ENCODE results near the gene FADS2.

The FADS2 gene

GRCh38 chr11:61820174-61820573 is 7.9 kb upstream of the FADS2 start:
- Histone ChIP-seq H3K4me3 (ENCODE audit: insufficient read depth, low read length, poor library complexity, severe bottlenecking) (no peak overlapping the region), H3K9me3 (ENCODE audit: insufficient read depth, low read length) (no peaks in the 10 kb centered on the region), H2AFZ (ENCODE audit: low read depth, low read length, severe bottlenecking) (no peak overlapping the region), H3K79me2 (ENCODE audit: insufficient read depth, low read length) (0 out of 2 replicates have a peak, but pooled peaks cover 5% of the 10 kb centered on the region), H3K9me2 (replicated peaks; ENCODE audit: insufficient read depth, low read length) (no peaks in the 10 kb centered on the region), H3K27ac (ENCODE audit: low read depth, low read length) (no peak overlapping the region), H3F3A (ENCODE audit: insufficient read depth) (peaks cover 14% of the 10 kb centered on the region), H3K4me2 (ENCODE audit: low read depth, low read length, poor library complexity, severe bottlenecking) (no peak overlapping the region), H3K36me3 (ENCODE audit: low read length) (no peaks in the 10 kb centered on the region), H3K27me3 (ENCODE audit: low read length) (no peaks in the 10 kb centered on the region), H3K9ac (ENCODE audit: low read length) (no peak overlapping the region), H4K20me1 (ENCODE audit: low read depth, low read length) (no peaks in the 10 kb centered on the region)
- TF ChIP-seq, protein P1, sequence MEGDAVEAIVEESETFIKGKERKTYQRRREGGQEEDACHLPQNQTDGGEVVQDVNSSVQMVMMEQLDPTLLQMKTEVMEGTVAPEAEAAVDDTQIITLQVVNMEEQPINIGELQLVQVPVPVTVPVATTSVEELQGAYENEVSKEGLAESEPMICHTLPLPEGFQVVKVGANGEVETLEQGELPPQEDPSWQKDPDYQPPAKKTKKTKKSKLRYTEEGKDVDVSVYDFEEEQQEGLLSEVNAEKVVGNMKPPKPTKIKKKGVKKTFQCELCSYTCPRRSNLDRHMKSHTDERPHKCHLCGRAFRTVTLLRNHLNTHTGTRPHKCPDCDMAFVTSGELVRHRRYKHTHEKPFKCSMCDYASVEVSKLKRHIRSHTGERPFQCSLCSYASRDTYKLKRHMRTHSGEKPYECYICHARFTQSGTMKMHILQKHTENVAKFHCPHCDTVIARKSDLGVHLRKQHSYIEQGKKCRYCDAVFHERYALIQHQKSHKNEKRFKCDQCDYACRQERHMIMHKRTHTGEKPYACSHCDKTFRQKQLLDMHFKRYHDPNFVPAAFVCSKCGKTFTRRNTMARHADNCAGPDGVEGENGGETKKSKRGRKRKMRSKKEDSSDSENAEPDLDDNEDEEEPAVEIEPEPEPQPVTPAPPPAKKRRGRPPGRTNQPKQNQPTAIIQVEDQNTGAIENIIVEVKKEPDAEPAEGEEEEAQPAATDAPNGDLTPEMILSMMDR (IDR thresholded peaks at IDR 0.05; ENCODE audit: insufficient read depth, low read length, poor library complexity, severe bottlenecking) = no peak
- TF ChIP-seq EZH2phosphoT487 (conservative IDR thresholded peaks at IDR 0.05; ENCODE audit: low read length) = no peak

- peak overlapping the region; percentile 81 for H3K9ac ChIP-seq (ENCODE audit: low read length)
- peak overlapping the region; percentile 59 for H3K4me3 ChIP-seq (ENCODE audit: insufficient read depth, low read length, poor library complexity, severe bottlenecking)
- H3K36me3 ChIP-seq (ENCODE audit: low read length) = no peaks in the 10 kb centered on the region
- H4K20me1 ChIP-seq (ENCODE audit: low read depth, low read length) = no peaks in the 10 kb centered on the region
- H3K27ac ChIP-seq (ENCODE audit: low read depth, low read length) = peak overlapping the region; percentile 75
- peak overlapping the region; percentile 84 for H3K4me2 ChIP-seq (ENCODE audit: low read depth, low read length, poor library complexity, severe bottlenecking)
- H3K9me2 ChIP-seq (replicated peaks; ENCODE audit: insufficient read depth, low read length) = no peaks in the 10 kb centered on the region
- H3K79me2 ChIP-seq (ENCODE audit: insufficient read depth, low read length) = peaks cover 33% of the 10 kb centered on the region
- H3F3A ChIP-seq (ENCODE audit: insufficient read depth) = 0 out of 2 replicates have a peak, but pooled peaks cover 5% of the 10 kb centered on the region
- H3K9me3 ChIP-seq (ENCODE audit: insufficient read depth, low read length) = no peaks in the 10 kb centered on the region
- no peak for TF ChIP-seq EZH2phosphoT487 (conservative IDR thresholded peaks at IDR 0.05; ENCODE audit: low read length)
- TF ChIP-seq, protein P1 (IDR thresholded peaks at IDR 0.05; ENCODE audit: insufficient read depth, low read length, poor library complexity, severe bottlenecking) = no peak
- H2AFZ ChIP-seq (ENCODE audit: low read depth, low read length, severe bottlenecking) = peak overlapping the region; percentile 29
- H3K27me3 ChIP-seq (ENCODE audit: low read length) = no peaks in the 10 kb centered on the region
Measured at GRCh38 chr11:61826930-61827570, 1.1 kb upstream of the FADS2 start.

DNA sequence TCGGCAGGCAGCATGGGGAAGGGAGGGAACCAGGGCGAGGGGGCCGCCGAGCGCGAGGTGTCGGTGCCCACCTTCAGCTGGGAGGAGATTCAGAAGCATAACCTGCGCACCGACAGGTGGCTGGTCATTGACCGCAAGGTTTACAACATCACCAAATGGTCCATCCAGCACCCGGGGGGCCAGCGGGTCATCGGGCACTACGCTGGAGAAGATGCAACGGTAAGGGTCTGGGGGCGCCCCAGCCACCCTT is 204 bp downstream of the FADS2 start:
- H3K36me3 ChIP-seq (ENCODE audit: low read length) = no peaks in the 10 kb centered on the region
- TF ChIP-seq EZH2phosphoT487 (conservative IDR thresholded peaks at IDR 0.05; ENCODE audit: low read length) = no peak
- no peaks in the 10 kb centered on the region for H4K20me1 ChIP-seq (ENCODE audit: low read depth, low read length)
- H3K4me2 ChIP-seq (ENCODE audit: low read depth, low read length, poor library complexity, severe bottlenecking) = peak overlapping the region; percentile 84
- H3K9me2 ChIP-seq (replicated peaks; ENCODE audit: insufficient read depth, low read length) = no peaks in the 10 kb centered on the region
- H3K9ac ChIP-seq (ENCODE audit: low read length) = peak overlapping the region; percentile 81
- no peaks in the 10 kb centered on the region for H3K27me3 ChIP-seq (ENCODE audit: low read length)
- peak overlapping the region; percentile 75 for H3K27ac ChIP-seq (ENCODE audit: low read depth, low read length)
- peaks cover 33% of the 10 kb centered on the region for H3K79me2 ChIP-seq (ENCODE audit: insufficient read depth, low read length)
- H3K9me3 ChIP-seq (ENCODE audit: insufficient read depth, low read length) = no peaks in the 10 kb centered on the region
- 0 out of 2 replicates have a peak, but pooled peaks cover 5% of the 10 kb centered on the region for H3F3A ChIP-seq (ENCODE audit: insufficient read depth)
- H2AFZ ChIP-seq (ENCODE audit: low read depth, low read length, severe bottlenecking) = no peak overlapping the region
- peak overlapping the region; percentile 59 for H3K4me3 ChIP-seq (ENCODE audit: insufficient read depth, low read length, poor library complexity, severe bottlenecking)

- no peaks in the 10 kb centered on the region for H3K9me2 ChIP-seq (replicated peaks; ENCODE audit: insufficient read depth, low read length)
- H3K79me2 ChIP-seq (ENCODE audit: insufficient read depth, low read length) = peaks cover 33% of the 10 kb centered on the region
- H3K27ac ChIP-seq (ENCODE audit: low read depth, low read length) = peak overlapping the region; percentile 75
- no peaks in the 10 kb centered on the region for H3K36me3 ChIP-seq (ENCODE audit: low read length)
- peak overlapping the region; percentile 84 for H3K4me2 ChIP-seq (ENCODE audit: low read depth, low read length, poor library complexity, severe bottlenecking)
- no peaks in the 10 kb centered on the region for H4K20me1 ChIP-seq (ENCODE audit: low read depth, low read length)
- H3F3A ChIP-seq (ENCODE audit: insufficient read depth) = 0 out of 2 replicates have a peak, but pooled peaks cover 5% of the 10 kb centered on the region
- TF ChIP-seq EZH2phosphoT487 (conservative IDR thresholded peaks at IDR 0.05; ENCODE audit: low read length) = no peak
- TF ChIP-seq, protein P1 (IDR thresholded peaks at IDR 0.05; ENCODE audit: insufficient read depth, low read length, poor library complexity, severe bottlenecking) = peak; percentile 60
- no peaks in the 10 kb centered on the region for H3K27me3 ChIP-seq (ENCODE audit: low read length)
- peak overlapping the region; percentile 81 for H3K9ac ChIP-seq (ENCODE audit: low read length)
- H2AFZ ChIP-seq (ENCODE audit: low read depth, low read length, severe bottlenecking) = no peak overlapping the region
- H3K9me3 ChIP-seq (ENCODE audit: insufficient read depth, low read length) = no peaks in the 10 kb centered on the region
- H3K4me3 ChIP-seq (ENCODE audit: insufficient read depth, low read length, poor library complexity, severe bottlenecking) = peak overlapping the region; percentile 59
Measured at GRCh38 chr11:61828629-61829407, 718 bp downstream of the FADS2 start.

Measured in SU-DHL-6 (cell line).